Pancreas (tissue), 10 donors: ENCODE data around the gene PCDHA1. TPM values are rescaled to one million over a fixed set of nuclear protein-coding genes. Genes with fewer than 3 reads are reported as not detected.
A peak's percentile ranks its signal among the peaks of the same experiment; 100 is the strongest.

Experiments used
- ATAC-seq, 4 donors: fragments of 200-7000 bp; cut with Tn5 transposase; one replicate each; pipeline versions ENCODE4 v1.8.0 to v1.9.1; 2020; ENCODE audit warnings: mild to moderate bottlenecking in 4 of 4, moderate library complexity in 4 of 4
- DNase-seq, 6 donors: peaks; one replicate each; pipeline ENCODE4 v3.0.0-alpha.2; 2020
- FAIRE-seq: peaks from 2 replicates; lab custom pipeline; 2012; peaks lifted over from hg19 to GRCh38; lab: Jason Lieb, UNC
- H3K27ac ChIP-seq, 4 donors: fragments of 200-600 bp; sonication (generic); 1 replicate in 3 of 4; 2 replicates in 1 of 4; pipeline versions ENCODE4 v1.5.0 to v1.8.0; 2020
- H3K27me3 ChIP-seq, 4 donors: fragments of 200-600 bp; one replicate each; pipeline ENCODE4 v1.8.0; 2021
- H3K36me3 ChIP-seq, 3 donors: fragments of 200-600 bp; sonication (generic) in 1 of 3; one replicate each; pipeline versions ENCODE4 v1.5.0 to v1.8.0; 2020 to 2021
- H3K4me1 ChIP-seq, 3 donors: fragments of 200-600 bp; one replicate each; pipeline ENCODE4 v1.8.0; 2021
- H3K4me3 ChIP-seq, 4 donors: fragments of 200-600 bp; sonication (generic) in 2 of 4; one replicate each; pipeline versions ENCODE4 v1.5.0 to v1.8.0; 2020 to 2021
- H3K9me3 ChIP-seq, 4 donors: fragments of 200-600 bp; one replicate each; pipeline ENCODE4 v1.8.0; 2021
- CTCF ChIP-seq, 4 donors: fragments of 200-600 bp; sonication (generic) in 3 of 4; IDR thresholded peaks; one replicate each; pipeline versions ENCODE4 v1.5.0 to v1.8.0; 2021; ENCODE audit warnings: antibody characterized with exemption in 4 of 4
- WGBS, 2 donors: extraction: QIAGEN DNeasy Blood & Tissue Kit; methylation state at CpG; one replicate each; pipeline ENCODE4 v1.1.7; 2013; 5-methylcytosine and 5-hydroxymethylcytosine counted together
- intact Hi-C, 3 donors: fragments of 100-400 bp; cut with DNase I; formaldehyde crosslinking; loops; one replicate each; pipeline versions ENCODE4 v1.11.1 to v1.14.2; 2022
- polyA plus RNA-seq, 2 donors: library from polyadenylated mRNA; stranded (reverse); fragments of 200-250 nt; gene quantifications; one replicate each; pipeline ENCODE4 v1.2.3, GENCODE V29; 2013
- total RNA-seq, 6 donors: library from RNA; stranded (reverse); fragmentation: NEBNext Ultra II Directional in 4 of 6; extraction: Animal tissue kit (Norgen Biotek cat#: 25700) in 4 of 6; gene quantifications; one replicate each; pipeline versions ENCODE4 v1.2.1 to v1.2.4, GENCODE V29; 2021 to 2023
- donor health status: healthy with polysubstance abuse.
- donor health status: DM: no; HTN: no; CAD: no; lungs with moderate emphysema.
- donor health status: DM: no; HTN: no; CAD: no.
- donor health status: control.
- donor health status: control.
- donor health status: Bipolar disorder and iron deficiency.
- donor health status: DM: yes; HTN: yes; CAD: no.
- donor health status: DM: no; HTN: no; CAD: no.
- donor health status: DM: no; HTN: no; CAD: no.
- donor health status: DM: yes; HTN: yes; CAD: no.

Gene PCDHA1
- total and polyA plus RNA-seq, 8 donors, result 0.03 to 0.47 (median 0.09) TPM; not detected in 2

- intact Hi-C loops, result no loop called here
- Histone ChIP-seq H3K27me3 (no peaks in the 10 kb centered on the region), H3K27ac (no peak overlapping the region), H3K36me3 (no peaks in the 10 kb centered on the region), H3K9me3 (no peaks in the 10 kb centered on the region), H3K4me3 (no peak overlapping the region), H3K4me1 (no peaks in the 10 kb centered on the region)
- ATAC-seq (peak in 2 of 4 donors; percentile 28 to 50), DNase-seq (no peak), FAIRE-seq (no peak)
- 65 to 73% methylated on average over 1 of the region's 1 CpG for WGBS, 2 donors
- TF ChIP-seq CTCF (IDR thresholded peaks at IDR 0.05), result no peak
Observed at GRCh38 chr5:140996060-140996459, 210.1 kb downstream of the PCDHA1 start.

- no peaks in the 10 kb centered on the region for H3K4me1 ChIP-seq
- H3K36me3 ChIP-seq, result no peaks in the 10 kb centered on the region
- H3K27me3 ChIP-seq, result no peaks in the 10 kb centered on the region
- no peak for DNase-seq
- TF ChIP-seq CTCF (IDR thresholded peaks at IDR 0.05), result no peak
- no peaks in the 10 kb centered on the region for H3K9me3 ChIP-seq
- 67 to 77% methylated on average over 2 of the region's 2 CpGs for WGBS, 2 donors
- H3K4me3 ChIP-seq, result no peak overlapping the region
- no peak overlapping the region for H3K27ac ChIP-seq
- no peak for FAIRE-seq
- ATAC-seq, result no peak
- intact Hi-C loops, result no loop called here
Observed at GRCh38 chr5:140998921-140999410, 213.0 kb downstream of the PCDHA1 start.

GRCh38 chr5:141001446-141001843 lies 215.5 kb downstream of the PCDHA1 start:
- H3K9me3 ChIP-seq, result no peaks in the 10 kb centered on the region
- peak in 2 of 6 donors; percentile 9 to 16 for DNase-seq
- no peaks in the 10 kb centered on the region for H3K27me3 ChIP-seq
- no peak overlapping the region for H3K27ac ChIP-seq
- peak overlapping the region in 1 of 4 donors; percentile 18 for H3K4me3 ChIP-seq
- intact Hi-C loops, result no loop called here
- H3K36me3 ChIP-seq, result no peaks in the 10 kb centered on the region
- H3K4me1 ChIP-seq, result no peaks in the 10 kb centered on the region
- TF ChIP-seq CTCF (IDR thresholded peaks at IDR 0.05), result no peak
- FAIRE-seq, result no peak
- peak in 3 of 4 donors; percentile 46 to 51 (median 49) for ATAC-seq
- WGBS, 2 donors, result 12 to 13% methylated on average over 9 of the region's 9 CpGs

GRCh38 chr5:141001844-141002604 lies 216.1 kb downstream of the PCDHA1 start:
- FAIRE-seq (no peak), ATAC-seq (peak in 3 of 4 donors; percentile 60 to 70 (median 70)), DNase-seq (peak in 2 of 6 donors; percentile 8 to 15)
- intact Hi-C loops, result no loop called here
- 12 to 15% methylated on average over 19 of the region's 19 CpGs for WGBS, 2 donors
- Histone ChIP-seq H3K27me3 (no peaks in the 10 kb centered on the region), H3K4me1 (no peaks in the 10 kb centered on the region), H3K27ac (no peak overlapping the region), H3K9me3 (no peaks in the 10 kb centered on the region), H3K36me3 (no peaks in the 10 kb centered on the region), H3K4me3 (peak overlapping the region in 1 of 4 donors; percentile 18)
- no peak for TF ChIP-seq CTCF (IDR thresholded peaks at IDR 0.05)

- Histone ChIP-seq H3K27me3 (no peaks in the 10 kb centered on the region), H3K27ac (no peak overlapping the region), H3K4me3 (no peak overlapping the region), H3K4me1 (no peaks in the 10 kb centered on the region), H3K9me3 (no peaks in the 10 kb centered on the region), H3K36me3 (no peaks in the 10 kb centered on the region)
- FAIRE-seq (no peak), DNase-seq (no peak), ATAC-seq (no peak)
- 59 to 61% methylated on average over 3 of the region's 3 CpGs for WGBS, 2 donors
- TF ChIP-seq CTCF (IDR thresholded peaks at IDR 0.05), result no peak
- intact Hi-C loops, result no loop called here
Observed at GRCh38 chr5:141002605-141002965, 216.6 kb downstream of the PCDHA1 start.
